ENCODE data around the gene ARHGEF18. TPM values are rescaled to one million over a fixed set of nuclear protein-coding genes. Genes with fewer than 3 reads are reported as not detected.
A peak's percentile ranks its signal among the peaks of the same experiment; 100 is the strongest.

The ARHGEF18 gene
- total RNA-seq, 2 experiments from 2014 or later = 24.6 to 28.7 TPM

DNA sequence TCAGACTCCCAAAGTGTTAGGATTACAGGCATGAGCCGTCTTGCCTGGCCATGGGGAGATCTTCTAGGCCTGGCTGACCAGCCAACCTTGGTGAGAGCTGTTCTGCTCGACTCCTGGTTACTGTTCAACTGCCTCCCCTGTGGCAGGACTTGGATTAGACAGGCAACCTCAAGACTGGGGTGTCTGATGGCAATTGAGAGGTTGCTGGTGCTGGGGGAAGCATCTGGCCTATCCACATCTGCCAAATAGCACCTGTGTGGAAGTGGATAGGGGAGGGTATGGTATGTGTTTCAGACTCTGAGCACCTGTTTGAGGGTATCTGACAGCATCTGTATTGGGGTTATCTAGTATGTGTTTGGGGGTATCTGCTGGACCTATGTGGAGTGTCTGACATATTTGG is 44.7 kb downstream of the ARHGEF18 start:
- Mint-ChIP-seq H3K27me3 (ENCODE audit: low read depth) (no peaks in the 10 kb centered on the region), H3K9me3 (no peaks in the 10 kb centered on the region), H3K27ac (peak overlapping the region; percentile 14), H3K36me3 (ENCODE audit: low read depth) (peaks cover 3% of the 10 kb centered on the region), H3K4me3 (peak overlapping the region; percentile 90), H3K4me1 (ENCODE audit: low read depth) (peaks cover 24% of the 10 kb centered on the region)
- intact Hi-C loops (cut with micrococcal nuclease) = no loop called here
- DNase-seq = no peak
- CTCF ChIA-PET = interaction anchor here (0.7 to 0.9 kb wide), 2 partner anchors 13 to 27 kb away, joined by 3 to 5 read pairs; no protein-coding TSS in a partner anchor

DNA sequence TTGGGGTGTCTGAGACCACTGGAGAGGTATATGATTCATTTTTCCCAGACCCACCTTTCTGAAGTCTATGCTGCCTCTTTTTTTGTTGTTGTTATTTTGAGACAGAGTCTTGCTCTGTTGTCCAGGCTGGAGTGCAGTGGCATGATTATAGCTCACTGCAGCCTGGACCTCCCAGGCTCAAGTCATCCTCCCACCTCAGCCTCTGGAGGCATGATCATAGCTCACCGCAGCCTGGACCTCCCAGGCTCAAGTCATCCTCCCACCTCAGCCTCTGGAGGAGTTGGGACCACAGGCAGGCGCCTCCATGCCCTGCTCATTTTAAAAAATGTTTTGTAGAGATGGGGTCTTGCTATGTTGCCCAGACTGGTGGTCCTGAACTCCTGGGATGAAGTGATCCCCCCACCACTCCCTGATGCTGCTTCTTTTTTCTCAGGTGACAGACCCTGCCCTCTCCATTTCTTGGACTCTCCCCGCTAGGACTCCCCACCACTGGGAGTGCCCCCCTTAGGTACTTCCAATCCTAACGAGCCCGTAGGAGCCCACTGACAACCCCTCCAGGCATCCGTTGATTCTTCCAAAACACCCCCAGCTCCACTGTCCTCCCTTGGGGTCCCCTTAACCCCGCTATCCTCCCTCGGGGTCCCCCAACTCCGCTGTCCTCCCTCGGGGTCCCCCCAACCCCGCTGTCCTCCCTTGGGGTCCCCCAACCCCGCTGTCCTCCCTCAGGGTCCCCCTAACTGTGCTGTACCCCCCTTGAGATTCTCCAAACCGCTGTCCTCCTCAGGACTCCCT is 45.4 kb downstream of the ARHGEF18 start:
- peak overlapping the region; percentile 68 for H3K27ac Mint-ChIP-seq
- DNase-seq = no peak
- intact Hi-C loops (cut with micrococcal nuclease) = loop anchor here (2.0 kb wide), 1 partner anchor 141 kb away; the partner anchor contains the start of gene PNPLA6
- H3K36me3 Mint-ChIP-seq (ENCODE audit: low read depth) = peaks cover 5% of the 10 kb centered on the region
- H3K27me3 Mint-ChIP-seq (ENCODE audit: low read depth) = no peaks in the 10 kb centered on the region
- H3K9me3 Mint-ChIP-seq = no peaks in the 10 kb centered on the region
- H3K4me1 Mint-ChIP-seq (ENCODE audit: low read depth) = peaks cover 29% of the 10 kb centered on the region
- CTCF ChIA-PET = interaction anchor here (1.6 kb wide), 1 partner anchor 39 kb away, joined by 3 read pairs; no protein-coding TSS in a partner anchor
- H3K4me3 Mint-ChIP-seq = peak overlapping the region; percentile 90

GRCh38 chr19:7394731-7395359 is 46.1 kb downstream of the ARHGEF18 start:
- H3K9me3 Mint-ChIP-seq = no peaks in the 10 kb centered on the region
- H3K36me3 Mint-ChIP-seq (ENCODE audit: low read depth) = peaks cover 5% of the 10 kb centered on the region
- DNase-seq = peak; percentile 89
- intact Hi-C loops (cut with micrococcal nuclease) = loop anchor here (2.0 to 5.0 kb wide), 2 partner anchors 48 to 140 kb away; partner anchors contain the start of genes ARHGEF18 and PNPLA6
- H3K4me1 Mint-ChIP-seq (ENCODE audit: low read depth) = peaks cover 30% of the 10 kb centered on the region
- CTCF ChIA-PET = interaction anchor here (1.0 to 1.6 kb wide), 2 partner anchors 40 to 41 kb away, joined by 3 read pairs; no protein-coding TSS in a partner anchor
- H3K4me3 Mint-ChIP-seq = peak overlapping the region; percentile 90
- H3K27ac Mint-ChIP-seq = peak overlapping the region; percentile 69
- H3K27me3 Mint-ChIP-seq (ENCODE audit: low read depth) = no peaks in the 10 kb centered on the region

GRCh38 chr19:7395360-7396066 is 46.8 kb downstream of the ARHGEF18 start:
- H3K27ac Mint-ChIP-seq = peak overlapping the region; percentile 68
- H3K4me1 Mint-ChIP-seq (ENCODE audit: low read depth) = peaks cover 30% of the 10 kb centered on the region
- intact Hi-C loops (cut with micrococcal nuclease) = loop anchor here (2.0 to 5.0 kb wide), 2 partner anchors 48 to 139 kb away; partner anchors contain the start of genes ARHGEF18 and PNPLA6
- no peaks in the 10 kb centered on the region for H3K27me3 Mint-ChIP-seq (ENCODE audit: low read depth)
- H3K4me3 Mint-ChIP-seq = peak overlapping the region; percentile 90
- CTCF ChIA-PET = interaction anchor here (0.6 to 1.6 kb wide), 4 partner anchors 12 to 450 kb away, joined by 3 to 4 read pairs (median 3); no protein-coding TSS in a partner anchor
- peaks cover 5% of the 10 kb centered on the region for H3K36me3 Mint-ChIP-seq (ENCODE audit: low read depth)
- peak; percentile 23 for DNase-seq
- H3K9me3 Mint-ChIP-seq = no peaks in the 10 kb centered on the region

DNA sequence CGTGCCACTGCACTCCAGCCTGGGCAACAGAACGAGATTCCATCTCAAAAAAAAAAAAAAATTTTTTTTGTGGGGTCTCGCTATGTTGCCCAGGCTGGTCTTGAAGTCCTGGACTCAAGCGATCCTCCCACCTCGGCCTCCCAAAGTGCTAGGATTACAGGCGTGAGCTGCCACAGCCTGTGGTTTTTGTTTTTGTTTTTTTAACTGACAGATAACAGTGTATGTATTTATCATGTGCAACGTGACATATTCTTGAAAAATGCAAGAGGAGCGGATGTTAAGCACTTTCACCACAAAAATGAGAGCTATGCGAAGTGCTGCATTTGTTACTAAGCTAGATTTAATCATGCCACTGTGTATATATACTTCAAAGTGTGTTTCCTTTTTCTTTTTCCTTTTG is 49.0 kb downstream of the ARHGEF18 start:
- Mint-ChIP-seq H3K27me3 (ENCODE audit: low read depth) (no peaks in the 10 kb centered on the region), H3K9me3 (no peaks in the 10 kb centered on the region), H3K4me1 (ENCODE audit: low read depth) (peaks cover 30% of the 10 kb centered on the region), H3K36me3 (ENCODE audit: low read depth) (peaks cover 8% of the 10 kb centered on the region), H3K27ac (no peak overlapping the region), H3K4me3 (no peak overlapping the region)
- intact Hi-C loops (cut with micrococcal nuclease) = loop anchor here (5.0 kb wide), 1 partner anchor 50 kb away; the partner anchor contains the start of gene ARHGEF18
- CTCF ChIA-PET = interaction anchor here (0.6 to 1.1 kb wide), 3 partner anchors 11 to 125 kb away, joined by 3 to 5 read pairs (median 3); partner anchors contain the start of gene MCOLN1
- no peak for DNase-seq

Other genes starting within 250 kb of the ARHGEF18 start
- 1 to 10 TPM; 3.7 to 3.9 TPM for gene INSR, start 54.5 kb upstream of the ARHGEF18 start, total RNA-seq
- 1 to 10 TPM in 1 of 2 experiments, under 1 TPM in 1; 0.86 to 1.1 TPM for gene PEX11G, start 140.1 kb downstream of the ARHGEF18 start, total RNA-seq
- gene ZNF358, start 167.2 kb downstream of the ARHGEF18 start, total RNA-seq = 1 to 10 TPM; 3.7 to 3.9 TPM
- gene MCOLN1, start 173.7 kb downstream of the ARHGEF18 start, total RNA-seq = 1 to 10 TPM; 4.2 to 5.2 TPM
- 10 to 100 TPM; 75.5 to 81.7 TPM for gene PNPLA6, start 186.8 kb downstream of the ARHGEF18 start, total RNA-seq
- under 1 TPM; 0.24 to 0.30 TPM for gene CAMSAP3, start 246.9 kb downstream of the ARHGEF18 start, total RNA-seq